Measurements from ENCODE around the gene SNRPA1. TPM values are rescaled to one million over a fixed set of nuclear protein-coding genes. Genes with fewer than 3 reads are reported as not detected.

The SNRPA1 gene
- total RNA-seq, 1 donor from 2014 or later, result 79.5 TPM

GRCh38 chr15:101272584-101272983, 22.5 kb downstream of the SNRPA1 start:
- H3K4me1 ChIP-seq (ENCODE audit: insufficient read depth, low read length), result peaks cover 15% of the 10 kb centered on the region
- H3K4me2 ChIP-seq (ENCODE audit: low read length), result no peak overlapping the region
- H2AFZ ChIP-seq (ENCODE audit: low read depth, low read length), result no peak overlapping the region
- Mint-ChIP-seq H3K27me3 (ENCODE audit: low read depth, unreplicated experiment) (no peaks in the 10 kb centered on the region), H3K4me3 (ENCODE audit: unreplicated experiment) (no peak overlapping the region), H3K27ac (ENCODE audit: unreplicated experiment) (no peak overlapping the region), H3K9me3 (ENCODE audit: unreplicated experiment) (no peaks in the 10 kb centered on the region), H3K4me1 (ENCODE audit: low read depth, unreplicated experiment) (peaks cover 6% of the 10 kb centered on the region), H3K36me3 (ENCODE audit: low read depth, unreplicated experiment) (peaks cover 22% of the 10 kb centered on the region)
- FAIRE-seq (no peak), DNase-seq (ENCODE audit: low read depth) (no peak)
- H4K20me1 ChIP-seq (ENCODE audit: insufficient read depth, low read length), result peaks cover 61% of the 10 kb centered on the region
- H3K4me3 ChIP-seq (ENCODE audit: insufficient read depth, low read depth, low read length), result no peak overlapping the region
- H3K27ac ChIP-seq (ENCODE audit: low read depth, low read length), result no peak overlapping the region
- peaks cover 32% of the 10 kb centered on the region for H3K79me2 ChIP-seq (ENCODE audit: insufficient read depth, low read length)
- TF ChIP-seq CTCF (IDR thresholded peaks at IDR 0.05; ENCODE audit: insufficient read depth, low read depth, low read length) (no peak), EZH2 (IDR thresholded peaks at IDR 0.05; ENCODE audit: insufficient read depth, low read length) (no peak)
- H3K9ac ChIP-seq (ENCODE audit: low read length), result no peak overlapping the region
- H3K9me3 ChIP-seq (ENCODE audit: insufficient read depth, low read depth, low read length), result no peaks in the 10 kb centered on the region
- H3K36me3 ChIP-seq (ENCODE audit: insufficient read depth, low read length), result peaks cover 58% of the 10 kb centered on the region
- H3K27me3 ChIP-seq (ENCODE audit: insufficient read depth, low read length), result no peaks in the 10 kb centered on the region

GRCh38 chr15:101269479-101270223, 25.4 kb downstream of the SNRPA1 start:
- peaks cover 29% of the 10 kb centered on the region for H3K36me3 Mint-ChIP-seq (ENCODE audit: low read depth, unreplicated experiment)
- Histone ChIP-seq H4K20me1 (ENCODE audit: insufficient read depth, low read length) (peaks cover 39% of the 10 kb centered on the region), H3K27ac (ENCODE audit: low read depth, low read length) (no peak overlapping the region), H3K4me3 (ENCODE audit: insufficient read depth, low read depth, low read length) (no peak overlapping the region), H3K9me3 (ENCODE audit: insufficient read depth, low read depth, low read length) (no peaks in the 10 kb centered on the region), H3K36me3 (ENCODE audit: insufficient read depth, low read length) (peaks cover 49% of the 10 kb centered on the region), H3K27me3 (ENCODE audit: insufficient read depth, low read length) (no peaks in the 10 kb centered on the region), H3K4me2 (ENCODE audit: low read length) (no peak overlapping the region), H3K4me1 (ENCODE audit: insufficient read depth, low read length) (peaks cover 29% of the 10 kb centered on the region), H2AFZ (ENCODE audit: low read depth, low read length) (no peak overlapping the region), H3K79me2 (ENCODE audit: insufficient read depth, low read length) (peaks cover 7% of the 10 kb centered on the region), H3K9ac (ENCODE audit: low read length) (no peak overlapping the region)
- no peak for DNase-seq (ENCODE audit: low read depth)
- H3K27me3 Mint-ChIP-seq (ENCODE audit: low read depth, unreplicated experiment), result no peaks in the 10 kb centered on the region
- H3K4me3 Mint-ChIP-seq (ENCODE audit: unreplicated experiment), result no peak overlapping the region
- TF ChIP-seq EZH2 (IDR thresholded peaks at IDR 0.05; ENCODE audit: insufficient read depth, low read length), result no peak
- TF ChIP-seq CTCF (IDR thresholded peaks at IDR 0.05; ENCODE audit: insufficient read depth, low read depth, low read length), result no peak
- FAIRE-seq, result no peak
- no peak overlapping the region for H3K27ac Mint-ChIP-seq (ENCODE audit: unreplicated experiment)
- H3K9me3 Mint-ChIP-seq (ENCODE audit: unreplicated experiment), result no peaks in the 10 kb centered on the region
- H3K4me1 Mint-ChIP-seq (ENCODE audit: low read depth, unreplicated experiment), result no peaks in the 10 kb centered on the region

Measured in astrocyte (in vitro differentiated cells and primary cell).